ENCODE results near the gene CFAP97.

CFAP97 gene

GRCh38 chr4:185117300-185117934 lies 86.4 kb downstream of the CFAP97 start:
- no peak overlapping the region for H3K4me3 ChIP-seq
- H3K27ac ChIP-seq = no peak overlapping the region
- no peaks in the 10 kb centered on the region for H3K9me3 ChIP-seq (ENCODE audit: low read depth, low read length)
- no peak for DNase-seq (ENCODE audit: low read depth, low spot score)
- H3K9ac ChIP-seq (ENCODE audit: insufficient read length) = no peak overlapping the region
- H3K36me3 ChIP-seq (ENCODE audit: insufficient read depth, low read length) = no peaks in the 10 kb centered on the region
- TF ChIP-seq POLR2AphosphoS5 (IDR thresholded peaks at IDR 0.05; ENCODE audit: borderline replicate concordance, low read depth, low read length) = no peak
- TF ChIP-seq EZH2 (IDR thresholded peaks at IDR 0.05) = no peak
- no peak for TF ChIP-seq FOXP2 (optimal IDR thresholded peaks at IDR 0.05; ENCODE audit: control extremely low read depth, extremely low read length, insufficient read depth)

GRCh38 chr4:185115827-185116232 lies 88.0 kb downstream of the CFAP97 start:
- H3K9ac ChIP-seq (ENCODE audit: insufficient read length) = no peak overlapping the region
- no peaks in the 10 kb centered on the region for H3K36me3 ChIP-seq (ENCODE audit: insufficient read depth, low read length)
- no peak overlapping the region for H3K27ac ChIP-seq
- TF ChIP-seq POLR2AphosphoS5 (IDR thresholded peaks at IDR 0.05; ENCODE audit: borderline replicate concordance, low read depth, low read length) (peak; percentile 35; the same call in 1 of the 2 replicates), EZH2 (IDR thresholded peaks at IDR 0.05) (no peak), FOXP2 (optimal IDR thresholded peaks at IDR 0.05; ENCODE audit: control extremely low read depth, extremely low read length, insufficient read depth) (no peak)
- DNase-seq (ENCODE audit: low read depth, low spot score) = peak; percentile 34
- H3K9me3 ChIP-seq (ENCODE audit: low read depth, low read length) = no peaks in the 10 kb centered on the region
- H3K4me3 ChIP-seq = no peak overlapping the region

- no peak for TF ChIP-seq EZH2 (IDR thresholded peaks at IDR 0.05)
- TF ChIP-seq POLR2AphosphoS5 (IDR thresholded peaks at IDR 0.05; ENCODE audit: borderline replicate concordance, low read depth, low read length) = no peak
- no peak for TF ChIP-seq FOXP2 (optimal IDR thresholded peaks at IDR 0.05; ENCODE audit: control extremely low read depth, extremely low read length, insufficient read depth)
- DNase-seq (ENCODE audit: low read depth, low spot score) = no peak
- H3K9ac ChIP-seq (ENCODE audit: insufficient read length) = no peak overlapping the region
- no peaks in the 10 kb centered on the region for H3K36me3 ChIP-seq (ENCODE audit: insufficient read depth, low read length)
- H3K4me3 ChIP-seq = no peak overlapping the region
- no peak overlapping the region for H3K27ac ChIP-seq
- H3K9me3 ChIP-seq (ENCODE audit: low read depth, low read length) = no peaks in the 10 kb centered on the region
Observed at GRCh38 chr4:185113340-185113739, 90.5 kb downstream of the CFAP97 start.

GRCh38 chr4:185112104-185112503 lies 91.7 kb downstream of the CFAP97 start:
- no peaks in the 10 kb centered on the region for H3K36me3 ChIP-seq (ENCODE audit: insufficient read depth, low read length)
- no peak for DNase-seq (ENCODE audit: low read depth, low spot score)
- H3K9ac ChIP-seq (ENCODE audit: insufficient read length) = no peak overlapping the region
- H3K9me3 ChIP-seq (ENCODE audit: low read depth, low read length) = no peaks in the 10 kb centered on the region
- no peak overlapping the region for H3K27ac ChIP-seq
- no peak for TF ChIP-seq EZH2 (IDR thresholded peaks at IDR 0.05)
- TF ChIP-seq POLR2AphosphoS5 (IDR thresholded peaks at IDR 0.05; ENCODE audit: borderline replicate concordance, low read depth, low read length) = no peak
- TF ChIP-seq FOXP2 (optimal IDR thresholded peaks at IDR 0.05; ENCODE audit: control extremely low read depth, extremely low read length, insufficient read depth) = no peak
- H3K4me3 ChIP-seq = no peak overlapping the region

- Histone ChIP-seq H3K36me3 (ENCODE audit: insufficient read depth, low read length) (no peaks in the 10 kb centered on the region), H3K9me3 (ENCODE audit: low read depth, low read length) (no peaks in the 10 kb centered on the region), H3K9ac (ENCODE audit: insufficient read length) (no peak overlapping the region), H3K27ac (no peak overlapping the region), H3K4me3 (no peak overlapping the region)
- TF ChIP-seq POLR2AphosphoS5 (IDR thresholded peaks at IDR 0.05; ENCODE audit: borderline replicate concordance, low read depth, low read length) (no peak), FOXP2 (optimal IDR thresholded peaks at IDR 0.05; ENCODE audit: control extremely low read depth, extremely low read length, insufficient read depth) (no peak), EZH2 (IDR thresholded peaks at IDR 0.05) (no peak)
- DNase-seq (ENCODE audit: low read depth, low spot score) = no peak
Observed at GRCh38 chr4:185110375-185110823, 93.4 kb downstream of the CFAP97 start.

- DNase-seq (ENCODE audit: low read depth, low spot score) = no peak
- Histone ChIP-seq H3K27ac (no peak overlapping the region), H3K4me3 (no peak overlapping the region), H3K9ac (ENCODE audit: insufficient read length) (no peak overlapping the region), H3K9me3 (ENCODE audit: low read depth, low read length) (no peaks in the 10 kb centered on the region), H3K36me3 (ENCODE audit: insufficient read depth, low read length) (no peaks in the 10 kb centered on the region)
- no peak for TF ChIP-seq POLR2AphosphoS5 (IDR thresholded peaks at IDR 0.05; ENCODE audit: borderline replicate concordance, low read depth, low read length)
- TF ChIP-seq FOXP2 (optimal IDR thresholded peaks at IDR 0.05; ENCODE audit: control extremely low read depth, extremely low read length, insufficient read depth) = no peak
- TF ChIP-seq EZH2 (IDR thresholded peaks at IDR 0.05) = no peak
Observed at GRCh38 chr4:185109736-185110135, 94.1 kb downstream of the CFAP97 start.
